ENCODE results near the gene ASPM. TPM values are rescaled to one million over a fixed set of nuclear protein-coding genes. Genes with fewer than 3 reads are reported as not detected.

Gene ASPM
- total RNA-seq, 2 donors from 2014 or later: 0.14 to 0.37 TPM

DNA sequence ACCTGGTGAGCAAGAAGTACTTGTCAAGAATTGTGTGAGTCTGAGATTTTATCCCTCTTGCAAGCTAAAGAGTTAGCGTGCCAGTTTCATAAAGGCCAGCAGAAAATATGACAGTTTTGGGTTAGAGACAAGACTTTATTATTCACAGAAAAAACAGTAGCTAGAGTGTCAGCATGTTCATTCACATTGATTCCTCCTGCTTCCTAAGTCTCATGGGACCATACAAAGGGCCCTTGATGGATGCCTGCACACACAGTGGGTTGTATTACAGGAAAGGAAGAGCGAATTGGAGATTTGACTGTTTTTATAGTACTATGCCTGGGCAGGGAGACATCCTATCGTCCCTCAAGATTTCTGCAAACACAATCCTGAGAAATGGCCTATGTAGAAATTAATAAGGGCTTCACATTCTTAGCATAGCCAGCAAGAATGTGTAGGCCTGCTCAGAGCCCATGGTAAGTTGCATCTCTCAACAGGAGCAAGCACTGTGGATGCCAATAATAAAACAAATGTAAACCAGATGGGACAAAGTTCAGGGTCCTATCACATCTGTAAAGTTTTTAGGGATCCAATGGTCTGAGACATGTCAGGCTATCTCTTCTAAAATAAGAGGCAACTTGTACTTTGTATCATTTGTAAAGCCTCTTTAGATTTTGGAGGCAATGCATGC lies 4.0 kb upstream of the ASPM start:
- intact Hi-C loops (cut with DNase I): no loop called here
- no peak for DNase-seq (ENCODE audit: low spot score)

DNA sequence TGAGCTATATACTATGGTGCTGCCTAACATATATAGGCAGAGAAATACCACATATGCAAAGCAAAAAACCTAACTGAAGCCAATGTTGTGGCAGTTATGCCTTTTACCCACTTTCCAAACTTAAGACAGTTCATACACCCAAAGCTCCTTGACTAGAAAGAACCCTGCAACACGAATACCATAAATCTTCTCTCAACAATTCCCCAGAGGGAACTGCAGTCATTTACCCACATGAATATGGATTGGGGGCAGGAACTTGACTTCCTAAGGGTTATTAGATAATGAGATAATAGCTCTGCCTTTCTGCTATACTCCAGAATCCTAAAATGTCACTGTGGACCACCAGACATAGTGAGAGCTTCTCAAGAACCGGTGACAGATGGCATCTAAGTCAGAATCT lies 2.9 kb upstream of the ASPM start:
- DNase-seq (ENCODE audit: low spot score): no peak
- intact Hi-C loops (cut with DNase I): no loop called here

DNA sequence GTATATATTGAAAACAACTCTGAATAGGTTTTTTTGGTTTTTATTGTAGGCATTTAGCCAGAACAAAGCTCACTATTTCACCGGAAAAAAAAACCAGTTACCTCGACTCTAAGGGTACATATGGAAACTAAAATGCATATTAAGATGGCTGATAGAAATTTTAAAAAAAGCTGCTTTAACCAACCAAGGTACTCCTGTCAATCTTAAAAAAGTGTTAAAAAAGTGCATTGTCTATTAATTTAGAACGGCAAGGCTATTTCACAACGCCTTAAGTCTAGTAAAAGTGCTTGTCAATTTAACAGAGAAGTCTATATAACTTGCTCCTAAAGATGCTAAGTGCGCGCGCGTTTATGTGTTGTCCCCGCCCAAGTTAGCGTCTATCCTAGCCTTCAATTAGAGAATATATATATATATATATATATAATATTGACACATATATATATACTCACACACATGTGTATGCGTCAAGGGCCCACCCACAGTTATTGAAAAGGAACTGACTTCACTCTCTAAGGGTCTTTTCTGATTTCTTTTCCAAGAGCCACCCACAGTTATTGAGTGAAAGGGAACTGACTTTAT lies 934 bp downstream of the ASPM start:
- DNase-seq (ENCODE audit: low spot score): no peak
- intact Hi-C loops (cut with DNase I): no loop called here

DNA sequence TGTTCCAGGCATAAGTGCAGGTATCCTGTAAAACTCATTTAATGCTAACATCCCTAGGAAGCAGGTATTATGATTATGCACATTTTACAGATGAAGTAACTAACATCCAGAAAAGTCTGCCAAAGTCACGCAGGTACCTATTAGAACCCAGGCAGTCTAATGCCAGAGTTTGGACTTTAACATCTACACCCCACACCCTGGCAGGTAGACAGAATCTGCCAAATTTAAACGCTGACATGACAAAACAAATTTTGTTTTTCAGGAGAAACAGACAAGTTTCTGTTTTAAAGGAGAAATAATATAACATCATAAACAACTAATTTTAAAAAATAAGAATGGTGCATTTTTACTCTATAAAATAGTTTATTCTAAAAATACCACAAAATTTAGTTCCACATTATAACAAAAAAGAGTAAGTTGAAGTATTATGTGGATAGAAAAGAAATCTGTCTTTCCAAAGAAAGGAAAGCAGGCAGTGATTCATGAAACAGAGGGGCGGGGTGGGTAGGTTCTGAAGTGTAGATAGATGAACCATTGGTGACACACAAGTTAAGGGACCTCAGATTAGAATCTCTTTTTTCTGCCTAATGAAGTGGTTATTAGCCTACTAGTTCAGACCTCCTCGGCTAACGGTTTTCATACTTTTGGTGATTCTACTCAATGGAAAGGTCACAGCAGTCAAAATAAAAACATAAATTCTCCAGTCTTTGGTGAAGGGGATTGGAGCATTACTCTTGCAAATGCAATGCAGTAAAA lies 1.7 kb downstream of the ASPM start:
- no peak for DNase-seq (ENCODE audit: low spot score)
- intact Hi-C loops (cut with DNase I): no loop called here

DNA sequence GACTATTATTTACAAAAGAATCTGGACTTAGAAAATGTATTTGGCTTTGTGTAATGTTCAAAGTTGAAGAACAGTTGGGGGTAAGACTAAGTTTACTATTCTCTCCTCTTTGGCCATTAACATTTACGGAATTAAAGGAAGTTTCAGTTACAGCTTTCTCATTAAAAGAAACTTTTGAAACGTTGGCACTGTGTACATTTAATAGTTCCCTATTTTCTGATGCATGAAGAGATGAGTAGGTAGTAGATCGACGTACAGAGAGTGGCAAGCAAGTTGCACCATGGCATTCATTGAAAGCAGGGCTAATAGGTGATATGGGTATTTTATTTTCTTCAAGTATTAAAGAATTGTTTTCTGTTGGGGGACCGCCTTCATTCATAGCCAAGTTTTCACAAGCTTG lies 3.2 kb downstream of the ASPM start:
- intact Hi-C loops (cut with DNase I): no loop called here
- no peak for DNase-seq (ENCODE audit: low spot score)

DNA sequence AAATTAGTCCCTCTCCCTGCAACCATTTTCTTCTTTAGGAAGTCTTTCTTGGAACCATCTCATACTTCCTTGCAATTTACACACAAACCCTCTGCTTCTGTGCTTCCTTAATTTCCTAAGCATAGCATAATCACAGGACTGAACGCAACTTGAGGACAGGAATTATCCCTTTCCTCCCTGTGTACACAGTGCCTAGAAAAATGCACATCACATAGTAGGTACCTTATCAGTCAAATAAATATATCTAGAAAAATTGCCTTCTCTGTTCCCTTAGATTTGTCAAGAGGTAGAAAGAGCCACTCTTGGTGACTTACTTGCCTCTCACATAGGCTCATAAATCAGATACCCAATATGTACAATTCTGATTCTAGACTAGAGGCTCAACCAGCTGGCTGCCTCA lies 4.9 kb downstream of the ASPM start:
- intact Hi-C loops (cut with DNase I): no loop called here

DNA sequence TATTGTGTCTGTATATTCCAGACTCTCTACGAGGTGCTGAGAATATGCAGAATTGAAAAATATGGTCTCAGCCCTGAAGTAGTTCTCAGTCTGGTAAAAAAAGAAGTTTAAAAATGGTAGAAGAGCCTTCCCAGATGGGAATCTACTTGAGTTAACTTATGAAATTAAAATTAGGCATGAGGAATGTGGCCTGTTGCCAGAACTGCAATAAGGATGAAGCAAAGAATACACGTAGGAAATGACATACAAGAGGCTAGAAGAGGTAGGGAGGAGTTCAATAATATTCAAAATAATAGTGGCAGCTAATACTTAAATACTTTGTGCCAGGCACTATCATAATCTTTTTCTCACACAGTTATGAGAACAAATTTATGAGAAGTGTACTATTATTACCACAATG lies 6.3 kb downstream of the ASPM start:
- intact Hi-C loops (cut with DNase I): no loop called here

More for the DNA sequence above, 4.9 kb downstream of the ASPM start:
- no peak for DNase-seq (ENCODE audit: low spot score)

DNA sequence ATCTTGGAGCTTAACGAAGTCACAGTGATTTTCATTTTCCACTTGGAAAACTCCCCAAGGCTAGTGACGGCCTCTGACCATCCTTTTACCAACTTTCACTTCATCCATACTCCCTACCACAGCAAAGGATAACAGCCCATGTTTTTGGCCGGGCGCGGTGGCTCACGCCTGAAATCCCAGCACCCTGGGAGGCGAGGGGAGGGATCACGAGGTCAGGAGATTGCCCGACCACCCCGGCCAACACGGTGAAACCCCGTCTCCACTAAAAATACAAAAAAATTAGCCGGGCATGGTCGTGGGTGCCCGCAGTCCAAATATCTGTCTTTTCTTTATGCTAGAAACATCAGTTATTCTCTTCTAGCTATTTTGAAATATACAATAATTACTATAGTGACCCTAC lies 7.3 kb downstream of the ASPM start:
- no peak for DNase-seq (ENCODE audit: low spot score)
- intact Hi-C loops (cut with DNase I): no loop called here

More for the DNA sequence above, 6.3 kb downstream of the ASPM start:
- no peak for DNase-seq (ENCODE audit: low spot score)

DNA sequence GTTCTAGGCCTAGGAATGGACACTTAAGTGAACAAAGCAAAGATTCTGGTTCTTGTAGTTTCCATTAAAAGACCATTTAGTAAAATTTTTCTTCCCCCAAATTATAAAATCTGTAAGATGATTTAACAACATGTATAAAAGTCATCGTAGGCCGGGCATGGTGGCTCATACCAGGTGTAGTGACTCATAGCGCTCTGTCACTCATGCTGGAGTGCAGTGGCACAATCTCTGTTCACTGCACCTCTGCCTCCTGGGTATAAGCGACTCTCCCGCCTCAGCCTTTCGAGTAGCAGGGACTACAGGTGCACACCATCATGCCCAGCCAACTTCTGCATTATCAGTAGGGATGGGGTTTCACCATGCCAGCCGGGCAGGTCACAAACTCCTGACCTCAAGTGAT lies 9.1 kb downstream of the ASPM start:
- DNase-seq (ENCODE audit: low spot score): no peak
- intact Hi-C loops (cut with DNase I): no loop called here

DNA sequence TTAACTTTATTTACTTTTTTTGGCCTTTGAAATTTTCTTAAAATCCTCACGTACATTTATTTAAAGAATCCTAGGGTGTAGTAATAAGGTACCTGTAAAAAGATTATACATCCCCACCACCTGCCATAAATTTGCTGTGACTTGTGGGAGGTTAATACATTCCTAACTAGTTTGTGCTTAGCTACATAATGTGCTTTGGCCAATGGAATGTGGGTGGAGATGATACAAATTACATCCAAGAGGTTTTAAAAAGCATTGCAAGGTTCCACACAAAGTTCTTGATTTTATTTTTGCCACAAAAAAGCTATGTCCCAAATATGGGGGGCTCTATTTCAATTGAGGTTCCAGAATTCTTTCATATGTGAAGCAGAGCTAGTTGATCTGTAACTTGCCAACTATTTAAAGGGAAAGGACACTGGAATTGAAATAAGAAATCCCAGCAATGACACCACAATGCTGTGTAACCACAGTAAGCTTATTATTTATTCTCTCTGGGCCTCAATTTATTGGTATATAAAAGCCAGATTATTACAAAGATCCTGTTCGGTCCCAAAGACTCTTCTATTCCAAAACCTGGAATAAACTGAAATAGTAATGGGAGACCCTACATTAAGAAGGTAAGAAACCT lies 15.7 kb downstream of the ASPM start:
- intact Hi-C loops (cut with DNase I): no loop called here
- DNase-seq (ENCODE audit: low spot score): no peak

DNA sequence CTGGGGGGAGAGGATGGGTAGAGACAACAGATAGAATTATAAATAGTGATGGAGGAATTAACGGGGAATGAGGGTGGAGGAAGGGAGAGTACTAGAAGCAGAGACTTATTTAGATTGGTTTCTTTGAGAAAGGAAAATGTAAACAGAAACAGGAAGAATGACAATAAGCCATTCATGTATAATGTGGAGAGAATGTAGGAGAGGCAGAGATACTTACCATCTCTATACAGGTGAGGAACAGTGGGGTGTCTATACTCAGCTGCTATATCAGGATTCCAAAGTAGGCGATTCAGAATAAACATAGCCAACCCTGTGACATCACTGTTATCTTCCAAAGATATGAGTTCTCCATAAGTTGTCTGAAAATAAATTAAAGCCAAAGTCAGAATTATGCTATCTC lies 16.8 kb downstream of the ASPM start:
- no peak for DNase-seq (ENCODE audit: low spot score)
- intact Hi-C loops (cut with DNase I): no loop called here

DNA sequence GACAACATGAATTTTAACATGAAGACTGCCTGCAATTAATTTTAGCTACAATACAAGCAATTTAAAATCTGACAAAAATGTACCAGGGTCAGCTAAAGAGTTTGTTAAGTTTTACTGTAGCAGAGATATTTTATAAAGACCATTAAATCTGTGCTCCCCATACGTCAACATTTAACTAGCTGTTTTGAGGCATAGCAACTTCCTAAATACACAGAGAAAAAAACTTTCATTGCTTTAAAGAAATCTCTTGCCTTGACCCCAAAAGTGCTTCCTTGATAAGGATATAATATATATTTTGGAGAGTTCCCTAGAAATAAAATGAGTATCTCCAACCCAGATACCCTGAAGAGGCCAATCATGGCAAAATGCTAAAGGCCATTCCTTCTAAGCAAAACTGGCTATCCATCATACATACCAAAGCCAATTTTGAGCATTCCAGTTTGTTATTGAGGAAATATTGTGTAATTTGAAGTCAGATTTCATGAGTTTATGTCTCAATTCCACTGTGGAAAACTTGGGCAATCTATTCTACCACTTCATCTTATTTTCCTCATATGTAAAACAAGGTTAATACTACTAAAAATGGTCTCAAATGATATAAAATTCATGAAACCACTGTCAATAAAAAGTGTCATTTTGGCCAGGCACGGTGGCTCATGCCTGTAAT lies 19.1 kb downstream of the ASPM start:
- no peak for DNase-seq (ENCODE audit: low spot score)
- intact Hi-C loops (cut with DNase I): no loop called here

DNA sequence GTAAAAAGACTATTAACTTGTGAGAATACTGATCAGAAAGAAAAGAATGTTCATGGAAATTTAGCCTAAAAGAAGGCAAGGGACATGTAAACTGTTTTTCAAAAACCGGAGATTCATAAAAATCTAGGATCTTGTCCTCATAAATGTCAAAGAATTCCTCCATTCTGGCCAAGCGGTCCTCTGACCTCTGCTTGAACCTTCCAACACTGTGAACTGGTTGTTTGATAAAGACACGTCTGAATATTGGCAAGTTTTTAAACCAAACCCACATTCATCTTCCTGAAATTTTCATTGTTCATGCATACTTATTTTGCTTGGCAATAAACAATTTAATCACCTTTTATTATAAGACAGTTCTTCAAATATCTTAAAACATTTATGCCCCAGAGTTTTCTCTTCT lies 19.8 kb downstream of the ASPM start:
- intact Hi-C loops (cut with DNase I): no loop called here
- no peak for DNase-seq (ENCODE audit: low spot score)

DNA sequence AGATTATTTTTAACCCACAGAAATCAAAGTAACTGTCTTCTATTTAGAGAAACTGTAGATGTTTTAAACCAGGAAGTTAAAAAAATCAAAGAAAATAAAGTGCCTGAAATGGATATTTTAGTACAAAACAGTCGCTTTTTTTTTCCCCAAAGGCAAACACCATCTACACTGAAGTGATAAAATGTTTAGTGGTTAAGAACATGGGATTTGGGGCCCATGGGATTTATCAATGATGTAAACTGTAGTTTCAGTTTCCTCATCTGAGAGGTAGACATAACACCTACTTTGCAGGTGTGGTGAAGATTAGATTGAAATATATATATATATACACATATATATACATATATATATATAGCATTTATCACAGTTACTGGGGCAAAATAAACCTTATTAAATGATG lies 22.1 kb downstream of the ASPM start:
- no peak for DNase-seq (ENCODE audit: low spot score)
- intact Hi-C loops (cut with DNase I): no loop called here

DNA sequence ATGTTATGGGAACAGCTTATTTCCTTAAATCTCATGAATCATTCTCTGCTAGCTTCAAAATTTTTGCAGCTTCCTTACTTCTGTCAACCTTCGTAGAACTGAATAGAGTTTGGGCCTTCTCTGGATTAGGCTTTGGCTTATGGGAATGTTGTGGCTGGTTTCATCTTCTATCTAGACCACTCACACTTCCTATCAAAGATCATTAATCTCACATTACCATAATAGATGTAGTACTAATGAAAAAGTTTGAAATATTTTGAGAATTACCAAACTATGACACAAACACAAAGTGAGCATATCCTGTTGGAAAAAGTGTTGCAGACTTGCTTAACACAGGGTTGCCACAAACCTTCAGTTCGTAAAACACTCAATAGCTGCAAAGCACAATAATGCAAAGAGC lies 30.3 kb downstream of the ASPM start:
- intact Hi-C loops (cut with DNase I): no loop called here
- no peak for DNase-seq (ENCODE audit: low spot score)

DNA sequence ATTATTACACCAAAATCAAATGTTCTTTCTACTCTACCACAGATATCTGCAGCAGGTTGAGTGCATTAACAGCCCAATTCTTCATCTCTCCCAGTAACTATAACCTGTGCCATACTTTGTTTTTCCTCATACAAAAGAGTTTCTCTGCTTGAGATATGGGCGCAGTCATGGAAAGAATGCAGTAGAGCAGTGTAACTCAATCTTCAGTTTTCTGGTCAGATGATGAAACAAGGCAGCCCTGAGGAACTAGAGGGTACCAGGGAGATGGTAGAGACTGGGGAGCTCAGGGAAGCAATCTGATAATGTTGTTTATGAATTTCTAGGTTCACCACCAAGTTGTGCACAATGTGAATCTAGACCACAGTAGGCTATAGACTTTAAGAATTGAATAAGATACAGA lies 39.6 kb downstream of the ASPM start:
- intact Hi-C loops (cut with DNase I): no loop called here
- no peak for DNase-seq (ENCODE audit: low spot score)

DNA sequence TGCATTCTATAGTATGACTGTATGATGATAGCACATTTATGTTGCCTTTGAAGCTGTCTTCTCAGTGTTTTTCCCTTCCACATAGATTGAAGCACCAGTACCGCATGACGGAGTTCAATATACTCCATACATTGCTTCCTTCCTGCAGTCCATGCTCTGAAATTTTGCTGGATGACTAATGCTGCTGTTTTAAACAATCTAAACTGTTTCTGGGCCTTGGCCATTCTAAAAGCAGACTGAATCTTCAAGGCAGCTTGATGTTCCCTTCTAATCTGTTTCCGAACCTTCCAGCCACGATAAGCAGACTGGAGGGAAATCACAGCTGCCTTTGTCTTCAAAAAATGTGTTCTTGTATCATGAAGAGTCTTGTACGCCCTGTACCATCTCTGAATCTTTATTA lies 43.2 kb downstream of the ASPM start:
- intact Hi-C loops (cut with DNase I): no loop called here

DNA sequence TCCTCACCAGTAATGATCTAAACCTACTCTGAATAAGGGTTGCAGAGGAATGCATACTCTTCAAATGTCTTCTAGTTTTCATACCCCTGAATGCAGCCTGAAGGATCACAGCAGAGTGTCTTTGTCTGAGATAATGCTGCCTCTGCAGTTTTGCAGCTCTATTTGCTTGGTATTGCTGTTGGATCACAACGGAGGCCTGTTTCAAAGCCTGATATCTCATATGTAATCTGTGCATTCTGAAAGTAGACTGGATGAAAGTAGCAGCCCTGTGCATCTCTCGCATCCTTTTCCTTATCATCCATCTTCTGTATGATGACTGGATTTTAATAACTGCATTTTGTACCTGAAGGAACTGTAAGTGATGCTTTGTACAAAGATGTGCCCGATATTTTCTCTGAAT lies 44.5 kb downstream of the ASPM start:
- no peak for DNase-seq (ENCODE audit: low spot score)
- intact Hi-C loops (cut with DNase I): no loop called here

More for the DNA sequence above, 43.2 kb downstream of the ASPM start:
- DNase-seq (ENCODE audit: low spot score): no peak

DNA sequence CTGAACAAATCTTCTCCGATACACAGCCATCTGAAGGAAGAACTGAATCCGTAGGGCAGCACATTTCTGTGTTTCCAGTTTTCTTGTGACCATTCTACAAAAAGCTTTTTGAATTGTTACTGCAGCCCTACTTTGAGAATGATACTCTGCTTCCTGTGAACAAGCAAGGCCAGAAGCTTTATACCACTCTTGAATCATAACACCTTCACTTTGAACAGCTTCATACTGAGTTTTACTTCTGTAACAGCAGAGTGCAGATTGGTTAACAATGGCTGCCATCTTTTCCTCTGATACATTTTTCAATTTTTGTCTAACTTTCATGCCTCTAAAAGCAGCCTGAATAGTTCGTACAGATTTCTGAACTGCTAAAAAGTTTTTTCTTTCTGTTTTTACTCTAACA lies 45.8 kb downstream of the ASPM start:
- intact Hi-C loops (cut with DNase I): no loop called here
- DNase-seq (ENCODE audit: low spot score): no peak

DNA sequence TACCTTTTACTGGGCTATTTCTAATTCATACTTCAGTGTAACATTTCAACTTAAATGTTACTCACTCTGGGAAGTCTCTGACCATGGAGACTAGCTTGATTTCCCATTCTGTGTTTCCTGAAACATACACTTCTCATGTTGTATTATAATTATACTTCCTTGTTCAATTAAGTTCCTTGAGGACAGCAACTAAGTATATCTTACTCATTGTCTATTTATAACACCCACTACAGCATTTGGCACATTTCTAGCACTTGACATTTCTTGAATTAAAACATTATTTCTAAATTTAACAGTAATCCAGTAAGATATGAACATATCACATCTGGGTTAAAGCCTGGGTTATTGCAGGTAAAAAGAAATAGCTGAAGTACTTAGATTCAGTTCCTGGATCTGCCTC lies 47.0 kb downstream of the ASPM start:
- DNase-seq (ENCODE audit: low spot score): no peak
- intact Hi-C loops (cut with DNase I): no loop called here

Data from posterior vena cava (tissue), 2 donors.